MM.1S (cell line): Measurements from ENCODE around the gene SPOP.
"Not testable (repeated sequence)": the region's sequence is repeated elsewhere in the genome, so short reads cannot be mapped to it uniquely, and the experiment has no call there.

ENCODE experiments used
- DNase-seq: peaks from one replicate; pipeline ENCODE4 v3.0.0-alpha.2; 2015
- H2AFZ ChIP-seq: fragments of 300-600 bp; sonication (generic); 2 replicates; pipeline ENCODE4 v1.6.0; 2016; ENCODE audit warnings: antibody characterized with exemption, low read length
- H3F3A ChIP-seq: fragments of 300-600 bp; sonication (generic); 2 replicates; pipeline ENCODE4 v1.6.1; 2016; ENCODE audit warnings: mild to moderate bottlenecking, antibody characterized with exemption, low read length, moderate library complexity, mixed read lengths; ENCODE audit not compliant: insufficient read depth
- H3K27ac ChIP-seq: fragments of 300-600 bp; sonication (generic); 2 replicates; pipeline ENCODE4 v1.5.1; 2016; ENCODE audit warnings: mild to moderate bottlenecking, low read length
- H3K27me3 ChIP-seq: fragments of 300-600 bp; sonication (generic); replicated peaks from 2 replicates; pipeline ENCODE4 v1.6.0; 2016; ENCODE audit warnings: low read length; ENCODE audit not compliant: insufficient read depth
- H3K36me3 ChIP-seq: fragments of 300-600 bp; sonication (generic); replicated peaks from 2 replicates; pipeline ENCODE4 v1.6.1; 2016; ENCODE audit warnings: mild to moderate bottlenecking, low read length, mixed read lengths; ENCODE audit not compliant: insufficient read depth
- H3K4me1 ChIP-seq: fragments of 300-600 bp; sonication (generic); 2 replicates; pipeline ENCODE4 v1.6.1; 2016; ENCODE audit warnings: low read length, mixed read lengths
- H3K4me2 ChIP-seq: fragments of 300-600 bp; sonication (generic); 2 replicates; pipeline ENCODE4 v1.6.0; 2016; ENCODE audit warnings: low read depth, low read length
- H3K4me3 ChIP-seq: fragments of 300-600 bp; sonication (generic); 2 replicates; pipeline ENCODE4 v1.5.1; 2016; ENCODE audit warnings: low read length, mixed read lengths
- H3K79me2 ChIP-seq: fragments of 300-600 bp; sonication (generic); 2 replicates; pipeline ENCODE4 v1.6.1; 2016; ENCODE audit warnings: mixed run types, low read length, mixed read lengths
- H3K9ac ChIP-seq: fragments of 300-600 bp; sonication (generic); 2 replicates; pipeline ENCODE4 v1.6.1; 2016; ENCODE audit warnings: low read length, mixed read lengths
- H3K9me2 ChIP-seq: fragments of 300-600 bp; sonication (generic); replicated peaks from 2 replicates; pipeline ENCODE4 v1.6.1; 2016; ENCODE audit warnings: mild to moderate bottlenecking, low read length, mixed read lengths; ENCODE audit not compliant: insufficient read depth
- H3K9me3 ChIP-seq: fragments of 300-600 bp; sonication (generic); replicated peaks from 2 replicates; pipeline ENCODE4 v1.6.1; 2016; ENCODE audit warnings: mild to moderate bottlenecking, low read length, mixed read lengths; ENCODE audit not compliant: insufficient read depth
- H4K20me1 ChIP-seq: fragments of 300-600 bp; sonication (generic); 2 replicates; pipeline ENCODE4 v1.6.1; 2016; ENCODE audit warnings: mild to moderate bottlenecking, low read length, moderate library complexity, mixed read lengths; ENCODE audit not compliant: insufficient read depth
- CTCF ChIP-seq: fragments of 300-600 bp; sonication (generic); IDR thresholded peaks from 2 replicates; pipeline ENCODE4 v1.5.1; 2016; ENCODE audit warnings: antibody characterized with exemption, low read length, mixed read lengths
- EZH2 ChIP-seq: fragments of 300-600 bp; sonication (generic); optimal IDR thresholded peaks from 2 replicates; pipeline ENCODE3; 2017; ENCODE audit warnings: low read depth, mild to moderate bottlenecking, antibody characterized with exemption, low read length, mixed read lengths
- EZH2phosphoT487 ChIP-seq: fragments of 300-600 bp; sonication (generic); IDR thresholded peaks from 2 replicates; pipeline ENCODE4 v1.6.1; 2018; ENCODE audit warnings: antibody characterized with exemption, low read length

SPOP gene

GRCh38 chr17:49647256-49647585 lies 30.7 kb downstream of the SPOP start:
- Histone ChIP-seq H3K9me3 (no peaks in the 10 kb centered on the region), H3K36me3 (no peaks in the 10 kb centered on the region), H3K4me2 (peak overlapping the region; percentile 92; the same call in 1 of the 2 replicates), H3K4me3 (peak overlapping the region; percentile 56), H3K27ac (peak overlapping the region; percentile 99; the same call in 1 of the 2 replicates), H2AFZ (no peak overlapping the region), H3K27me3 (no peaks in the 10 kb centered on the region), H3F3A (peaks cover 36% of the 10 kb centered on the region), H3K9me2 (no peaks in the 10 kb centered on the region), H3K9ac (peak overlapping the region; percentile 72; the same call in 1 of the 2 replicates), H3K4me1 (peaks cover 30% of the 10 kb centered on the region), H3K79me2 (peaks cover 86% of the 10 kb centered on the region), H4K20me1 (no peaks in the 10 kb centered on the region)
- TF ChIP-seq EZH2phosphoT487 (no peak), CTCF (no peak), EZH2 (no peak)
- DNase-seq, result no peak

- peak overlapping the region; percentile 99 for H3K27ac ChIP-seq
- no peaks in the 10 kb centered on the region for H3K9me3 ChIP-seq
- peaks cover 28% of the 10 kb centered on the region for H3K4me1 ChIP-seq
- no peaks in the 10 kb centered on the region for H3K9me2 ChIP-seq
- peaks cover 86% of the 10 kb centered on the region for H3K79me2 ChIP-seq
- H3K4me3 ChIP-seq, result peak overlapping the region; percentile 56
- H2AFZ ChIP-seq, result peak overlapping the region; percentile 28; the same call in 1 of the 2 replicates
- peak; percentile 88 for DNase-seq
- no peaks in the 10 kb centered on the region for H3K27me3 ChIP-seq
- H3K4me2 ChIP-seq, result peak overlapping the region; percentile 92
- TF ChIP-seq EZH2 (no peak), EZH2phosphoT487 (no peak), CTCF (no peak)
- H3F3A ChIP-seq, result peaks cover 36% of the 10 kb centered on the region
- H3K9ac ChIP-seq, result peak overlapping the region; percentile 72
- H4K20me1 ChIP-seq, result no peaks in the 10 kb centered on the region
- H3K36me3 ChIP-seq, result no peaks in the 10 kb centered on the region
Measured at GRCh38 chr17:49646391-49647255, 31.3 kb downstream of the SPOP start.

- Histone ChIP-seq H3K4me3 (peak overlapping the region; percentile 56), H3K79me2 (peaks cover 86% of the 10 kb centered on the region), H3K4me2 (peak overlapping the region; percentile 92), H3K27ac (peak overlapping the region; percentile 99), H3K4me1 (peaks cover 28% of the 10 kb centered on the region), H3K9ac (peak overlapping the region; percentile 72), H3F3A (peaks cover 36% of the 10 kb centered on the region)
- H3K27me3 ChIP-seq, DNase-seq, H3K9me3 ChIP-seq, H4K20me1 ChIP-seq, H3K36me3 ChIP-seq, H3K9me2 ChIP-seq, H2AFZ ChIP-seq: not testable (repeated sequence)
Measured at GRCh38 chr17:49646056-49646390, 31.9 kb downstream of the SPOP start.

- peaks cover 36% of the 10 kb centered on the region for H3F3A ChIP-seq
- H3K79me2 ChIP-seq, result peaks cover 85% of the 10 kb centered on the region
- H4K20me1 ChIP-seq, result no peaks in the 10 kb centered on the region
- peak overlapping the region; percentile 92 for H3K4me2 ChIP-seq
- no peak for DNase-seq
- H3K4me1 ChIP-seq, result peaks cover 28% of the 10 kb centered on the region
- H2AFZ ChIP-seq, result no peak overlapping the region
- H3K9ac ChIP-seq, result peak overlapping the region; percentile 72
- no peaks in the 10 kb centered on the region for H3K36me3 ChIP-seq
- no peak for TF ChIP-seq EZH2
- no peak for TF ChIP-seq CTCF
- TF ChIP-seq EZH2phosphoT487, result no peak
- no peaks in the 10 kb centered on the region for H3K27me3 ChIP-seq
- H3K9me2 ChIP-seq, result no peaks in the 10 kb centered on the region
- H3K4me3 ChIP-seq, result peak overlapping the region; percentile 56
- H3K9me3 ChIP-seq, result no peaks in the 10 kb centered on the region
- peak overlapping the region; percentile 99 for H3K27ac ChIP-seq
Measured at GRCh38 chr17:49645654-49646053, 32.2 kb downstream of the SPOP start.
